ENCODE data around the gene RYR2.
"Not testable (repeated sequence)": the region's sequence is repeated elsewhere in the genome, so short reads cannot be mapped to it uniquely, and the experiment has no call there.

RYR2 gene

DNA sequence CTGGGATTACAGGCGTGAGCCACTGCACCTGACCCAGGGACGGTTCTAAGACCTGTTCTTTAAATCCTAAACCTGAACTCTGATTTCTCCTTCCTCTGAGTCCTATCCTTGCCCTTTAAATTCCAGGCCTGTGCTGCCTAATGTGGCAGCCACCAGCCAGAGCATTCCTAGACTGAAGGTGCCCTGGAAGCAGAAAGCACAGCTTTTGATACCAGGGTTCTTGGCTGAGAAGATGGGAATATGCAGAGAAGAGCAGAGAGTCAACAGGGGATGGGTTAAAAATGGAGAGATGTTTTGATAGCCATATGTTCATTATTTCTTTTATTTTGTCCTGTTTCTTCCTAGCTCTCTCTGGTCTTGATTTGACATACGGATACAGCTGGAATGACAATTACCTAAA is 49.7 kb downstream of the RYR2 start:
- DNase-seq = no peak

DNA sequence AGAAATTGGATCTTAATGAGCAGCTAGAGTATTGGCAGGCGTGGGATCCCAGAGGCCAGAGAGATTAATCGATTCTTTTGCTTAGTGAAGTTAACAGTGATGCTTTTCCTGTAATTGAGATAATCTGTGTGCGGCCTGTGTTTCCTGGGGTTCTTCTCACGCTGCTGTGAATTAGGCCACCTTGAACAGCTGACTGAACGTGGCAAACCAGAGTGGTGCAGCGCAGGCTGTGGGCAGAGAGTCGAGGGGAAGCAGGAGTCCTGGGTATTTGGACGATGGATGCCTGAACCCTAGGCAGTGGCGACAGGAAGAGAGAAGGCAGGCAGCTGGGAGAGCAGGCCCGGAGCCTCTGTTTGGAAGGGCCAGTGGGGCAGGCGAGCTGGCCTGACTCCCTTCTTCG is 51.7 kb downstream of the RYR2 start:
- no peak for DNase-seq

- DNase-seq = no peak
These were observed 56.6 kb downstream of the RYR2 start for GRCh38 chr1:237098541-237098940.

- no peak for DNase-seq
These were observed 61.0 kb downstream of the RYR2 start for GRCh38 chr1:237103021-237103420.

DNA sequence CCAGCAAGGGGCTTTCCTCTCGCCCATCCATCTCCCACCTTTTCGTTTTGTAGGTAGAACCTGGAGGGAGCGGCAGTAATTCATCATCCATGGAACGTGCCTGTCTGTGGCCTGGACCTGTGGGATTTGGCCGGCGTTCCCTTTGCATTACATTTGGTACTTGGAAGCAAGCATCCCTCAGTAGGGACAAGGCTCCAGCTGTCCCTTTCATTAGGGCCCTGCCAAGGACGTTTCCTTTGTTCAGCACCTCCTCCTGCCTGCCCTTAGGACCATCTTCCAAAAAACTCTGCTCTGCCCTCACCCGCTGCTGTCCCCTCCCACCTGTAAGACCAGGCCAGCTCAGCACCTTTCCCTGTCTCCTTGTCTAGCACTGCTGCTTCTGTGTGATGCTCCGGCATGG is 62.1 kb downstream of the RYR2 start:
- DNase-seq = no peak

GRCh38 chr1:237105826-237106225 is 63.8 kb downstream of the RYR2 start:
- no peak for DNase-seq

DNA sequence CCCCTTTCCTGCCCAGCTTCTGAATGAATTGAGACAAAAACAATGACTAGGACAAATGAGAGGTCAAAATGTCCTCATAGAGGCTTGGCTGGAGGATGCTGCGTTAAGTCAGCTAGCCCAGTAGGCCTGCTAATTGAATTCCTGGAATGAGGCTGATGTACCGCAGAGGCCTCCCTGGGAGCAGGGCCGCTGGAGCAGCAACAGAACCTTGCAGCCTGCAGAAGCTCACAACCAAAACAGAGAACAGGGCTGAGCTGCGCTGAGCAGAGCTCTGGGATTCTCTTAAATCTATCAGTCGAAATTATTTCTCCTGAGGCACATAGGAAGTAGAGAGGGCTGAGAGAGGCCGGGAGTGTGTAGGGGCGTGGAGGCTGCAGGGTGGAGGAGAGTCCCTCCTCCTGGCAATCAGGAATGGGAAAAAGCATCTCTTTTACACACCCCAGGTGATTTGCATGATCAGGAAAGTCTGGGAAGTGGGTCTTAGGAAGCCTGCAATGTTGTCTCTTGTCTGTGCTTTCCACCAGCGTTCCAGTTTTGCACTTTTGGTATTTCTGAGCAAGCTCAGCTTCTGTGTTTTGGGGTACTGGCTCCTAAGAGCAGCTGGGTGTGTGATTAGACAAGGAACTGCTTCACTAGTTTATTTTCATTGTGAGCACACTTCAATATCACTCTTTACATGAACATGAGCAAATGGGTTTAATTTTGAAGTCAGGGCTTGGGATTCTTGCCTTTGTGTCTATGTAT is 66.5 kb downstream of the RYR2 start:
- DNase-seq = no peak

- no peak for DNase-seq
These were observed 69.8 kb downstream of the RYR2 start for GRCh38 chr1:237111807-237112206.

GRCh38 chr1:237112663-237113062 is 70.7 kb downstream of the RYR2 start:
- no peak for DNase-seq

- no peak for DNase-seq
These were observed 73.1 kb downstream of the RYR2 start for GRCh38 chr1:237115035-237115434.

DNA sequence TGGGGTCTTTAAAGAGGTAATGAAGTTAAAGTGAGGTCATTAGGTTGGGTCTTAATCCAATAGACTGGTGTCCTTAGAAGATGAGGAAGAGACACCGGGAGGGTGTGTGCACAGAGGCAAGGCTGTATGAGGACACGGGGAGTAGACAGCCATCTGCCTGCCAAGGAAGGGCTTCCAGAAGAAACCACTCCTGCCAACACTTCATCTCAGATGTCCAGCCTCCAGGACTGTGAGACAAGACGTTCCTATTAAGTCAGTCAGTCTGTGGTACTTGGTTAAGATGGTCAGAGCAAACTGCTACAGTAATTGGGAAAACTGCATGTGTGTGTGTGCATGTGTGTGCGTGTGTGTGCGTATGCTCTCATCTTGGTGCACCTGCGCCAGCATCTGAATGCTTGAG is 77.1 kb downstream of the RYR2 start:
- no peak for DNase-seq

GRCh38 chr1:237120683-237121082 is 78.7 kb downstream of the RYR2 start:
- DNase-seq = no peak

GRCh38 chr1:237124856-237125462 is 83.0 kb downstream of the RYR2 start:
- DNase-seq = no peak

DNA sequence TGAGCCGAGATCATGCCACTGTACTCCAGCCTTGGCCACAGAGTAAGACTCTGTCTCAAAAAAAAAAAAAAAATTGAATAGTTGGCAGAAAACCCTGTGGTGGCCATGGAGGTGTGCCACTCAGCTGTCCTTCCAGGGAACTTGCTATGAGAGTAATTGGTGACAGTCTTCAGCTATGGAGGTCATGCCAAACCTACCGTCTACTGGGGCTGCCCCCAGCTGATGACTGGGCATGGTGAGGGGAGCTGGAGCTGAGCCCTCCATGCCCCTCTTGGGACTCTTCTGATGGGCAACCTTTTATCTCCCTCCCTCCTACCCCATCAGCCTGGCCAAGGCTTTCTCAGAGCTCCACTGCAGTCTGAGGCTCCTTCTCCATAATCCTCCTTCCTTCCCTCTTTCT is 84.2 kb downstream of the RYR2 start:
- no peak for DNase-seq

- not testable (repeated sequence) for DNase-seq
These were observed 85.3 kb downstream of the RYR2 start for GRCh38 chr1:237127301-237127700.

DNA sequence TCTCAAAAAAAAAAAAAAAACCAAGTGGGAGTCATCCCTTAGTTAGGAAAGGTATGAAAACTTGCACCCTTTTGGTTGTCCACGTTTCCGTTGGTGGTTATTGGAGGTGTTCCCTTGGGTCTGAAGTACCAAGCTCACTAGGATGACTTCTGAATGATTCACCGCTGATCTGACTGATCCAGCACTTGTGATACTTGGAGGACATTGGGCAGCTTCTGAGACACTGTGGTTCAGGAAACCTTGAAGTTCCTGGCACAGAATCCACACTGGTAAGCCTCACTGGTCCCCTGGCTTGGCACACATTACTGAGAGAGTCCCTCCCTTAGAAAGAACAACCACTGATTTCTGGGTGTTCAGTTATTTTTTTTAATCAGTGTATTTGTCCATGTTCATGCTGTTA is 91.9 kb downstream of the RYR2 start:
- DNase-seq = no peak

DNA sequence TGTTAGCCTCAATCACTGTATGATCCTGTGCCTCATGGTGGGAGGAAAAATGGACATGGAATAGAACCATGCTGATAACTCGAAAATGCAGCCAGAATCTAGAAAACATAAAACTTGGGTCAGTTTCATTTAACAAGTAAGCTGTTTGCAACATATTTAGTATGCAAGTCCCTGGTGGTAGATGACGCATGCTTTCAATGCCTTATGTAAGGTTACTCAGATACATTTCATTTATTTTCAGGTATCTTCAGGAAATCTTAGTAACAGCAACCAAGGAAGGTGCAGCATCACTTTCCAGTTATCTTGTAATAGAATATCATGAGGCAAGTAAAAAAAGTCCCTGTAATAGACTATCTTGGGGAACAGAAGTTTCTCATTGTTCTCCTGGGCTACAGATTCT is 92.9 kb downstream of the RYR2 start:
- no peak for DNase-seq

DNA sequence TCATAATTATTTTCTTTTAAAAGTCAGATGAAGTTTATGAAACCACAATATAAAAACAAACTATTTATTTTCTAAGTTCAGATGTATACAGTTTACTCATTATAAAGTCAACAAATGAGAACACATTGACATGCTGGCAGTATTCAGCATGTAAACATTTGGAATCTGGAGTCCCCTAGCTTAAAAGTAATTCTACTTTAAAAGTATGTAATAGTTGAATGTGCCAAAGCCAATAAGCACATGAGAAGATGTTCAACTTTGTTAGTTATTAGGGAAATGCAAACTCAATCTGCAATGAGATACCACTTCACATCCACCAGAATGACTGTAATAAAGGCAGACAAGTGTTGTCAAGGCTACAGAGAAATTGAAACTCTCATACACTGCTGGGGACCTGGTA is 96.6 kb downstream of the RYR2 start:
- no peak for DNase-seq

DNA sequence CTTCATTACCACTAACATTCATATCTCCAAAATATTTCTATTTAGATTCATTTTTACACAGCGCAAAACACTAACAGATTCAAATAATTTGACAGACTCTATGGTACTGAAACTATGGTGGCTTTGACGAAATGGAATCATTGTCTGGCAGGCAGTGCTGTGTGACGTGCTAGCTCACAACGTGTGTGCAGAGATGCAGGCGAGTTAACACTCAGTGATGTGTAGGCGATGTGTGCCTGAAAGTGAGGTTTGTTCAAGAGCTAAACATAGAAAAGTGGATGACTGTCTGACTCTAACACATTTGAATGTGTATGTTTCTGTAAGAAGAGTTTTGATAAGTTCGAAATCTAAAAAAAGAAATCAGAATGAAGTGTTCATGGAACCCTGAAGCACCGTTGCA is 97.7 kb downstream of the RYR2 start:
- DNase-seq = no peak

- no peak for DNase-seq
These were observed 99.0 kb downstream of the RYR2 start for GRCh38 chr1:237140986-237141385.

GRCh38 chr1:237141502-237141901 is 99.5 kb downstream of the RYR2 start:
- DNase-seq = no peak

GRCh38 chr1:237145379-237146135 is 103.6 kb downstream of the RYR2 start:
- DNase-seq = no peak

DNA sequence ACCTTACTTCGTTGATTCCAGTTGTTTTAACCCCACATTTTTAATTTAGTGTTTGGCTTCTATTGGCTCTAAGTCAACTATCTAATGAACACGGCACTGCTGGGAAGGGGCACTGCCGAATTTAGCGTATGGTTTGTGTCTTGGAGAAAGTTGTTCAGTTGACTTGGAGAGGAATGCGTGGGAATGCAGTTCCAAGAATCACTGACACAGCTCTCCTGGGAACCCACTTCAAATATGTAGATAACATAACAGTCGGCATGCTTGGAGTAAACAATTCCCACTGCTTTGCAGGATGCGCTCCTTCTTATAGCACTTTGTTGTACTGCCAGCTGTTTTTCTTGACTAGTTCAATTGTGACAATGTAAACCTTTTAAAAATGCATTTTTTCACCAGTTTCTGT is 104.3 kb downstream of the RYR2 start:
- DNase-seq = no peak

- DNase-seq = no peak
These were observed 107.9 kb downstream of the RYR2 start for GRCh38 chr1:237149857-237150256.
